ENCODE measurements around the gene ITM2C. TPM values are rescaled to one million over a fixed set of nuclear protein-coding genes. Genes with fewer than 3 reads are reported as not detected.

ITM2C gene
- total and polyA plus RNA-seq, 9 of the 15 experiments (the other 6 are each of a cell fraction or from before 2014, with no cell fraction given) = 0.49 to 58.8 (median 21.5) TPM

DNA sequence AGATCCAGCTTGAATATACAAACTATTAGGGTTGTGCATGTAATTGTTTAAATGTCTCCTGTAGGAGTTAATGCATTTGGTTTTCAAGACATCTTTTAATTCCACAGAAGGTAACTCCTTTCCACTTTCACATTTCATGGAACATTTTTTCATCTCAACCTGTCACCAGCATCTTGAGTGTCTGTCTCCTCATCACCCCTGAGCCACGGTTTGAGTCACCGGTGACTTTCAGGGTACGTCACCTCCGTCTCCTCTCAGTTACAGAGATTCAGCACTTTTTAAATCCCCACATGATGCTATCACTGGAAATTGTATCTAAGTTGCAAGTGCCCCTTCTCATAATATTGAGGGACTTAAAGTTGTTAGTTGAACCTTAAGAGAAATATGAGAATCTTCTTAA lies 35.0 kb downstream of the ITM2C start:
- POLR2A ChIA-PET = no interaction called here
- no peak overlapping the region for H3K4me2 ChIP-seq (ENCODE audit: insufficient read depth, low read length)
- no peaks in the 10 kb centered on the region for H4K20me1 ChIP-seq (replicated peaks; ENCODE audit: control insufficient read depth, insufficient read depth, low read length)
- no peak overlapping the region for H2AFZ ChIP-seq (ENCODE audit: low read depth, low read length)
- no peaks in the 10 kb centered on the region for H3K9me3 ChIP-seq (replicated peaks; ENCODE audit: control insufficient read depth, insufficient read depth, low read depth, low read length)
- no peak for DNase-seq (ENCODE audit: extremely low read depth in 1 of 4, low spot score in 3 of 4)
- no peak for FAIRE-seq
- peaks cover 6 to 27% of the 10 kb centered on the region in 2 experiments; a peak in 4 of 5 replicates for H3K27me3 ChIP-seq (ENCODE audit: control insufficient read depth in 2 of 2, insufficient read depth in 2 of 2, low read length in 2 of 2)
- no peak overlapping the region for H3K4me3 ChIP-seq
- in situ Hi-C loops (cut with MboI) = no loop called here
- no peaks in the 10 kb centered on the region for H3K36me3 ChIP-seq (ENCODE audit: control insufficient read depth, insufficient read depth, low read length)
- BruUV-seq (replicated peaks) = no TSS peak
- H3K4me1 ChIP-seq (replicated peaks in 1 of 2; ENCODE audit: control insufficient read depth in 2 of 2, insufficient read depth in 2 of 2, low read length in 2 of 2) = no peaks in the 10 kb centered on the region; a peak in 2 of 5 replicates
- intact Hi-C loops (cut with micrococcal nuclease) = loop anchor here (10.0 kb wide), 1 partner anchor 155 kb away; the partner anchor contains the start of gene PSMD1
- no peak overlapping the region for H3K9ac ChIP-seq (ENCODE audit: insufficient read depth in 1 of 2, low read depth in 2 of 2, low read length in 2 of 2)
- 0% methylated on average over 4 of the region's 4 CpGs for WGBS (ENCODE audit: insufficient coverage, low coverage, missing lambda C conversion rate)
- no peaks in the 10 kb centered on the region for H3K79me2 ChIP-seq (ENCODE audit: control insufficient read depth, insufficient read depth, low read length)
- CTCF ChIA-PET (ENCODE audit: low intra/inter-chr PET ratio) = no interaction called here
- H3K27ac ChIP-seq (ENCODE audit: extremely low read depth, low read depth, low read length) = no peak overlapping the region
- H3K9me1 ChIP-seq (ENCODE audit: control insufficient read depth, insufficient read depth, low read length) = no peaks in the 10 kb centered on the region
- no peak for ATAC-seq
- TF ChIP-seq ZNF347 (CRISPR knock-in tag; IDR thresholded peaks at IDR 0.05; ENCODE audit: low read depth) (no peak), CBX3 (IDR thresholded peaks at IDR 0.05; ENCODE audit: borderline replicate concordance in 1 of 2, low read length in 2 of 2) (no peak), CHAMP1 (IDR thresholded peaks at IDR 0.05) (no peak), NFATC3 (IDR thresholded peaks at IDR 0.05) (no peak), NFIX (CRISPR knock-in tag; IDR thresholded peaks at IDR 0.05; ENCODE audit: low read depth) (no peak), HEY1 (CRISPR knock-in tag; IDR thresholded peaks at IDR 0.05; ENCODE audit: borderline replicate concordance) (no peak), CREM (IDR thresholded peaks at IDR 0.05; ENCODE audit: low read depth) (no peak), U2AF1 (optimal IDR thresholded peaks at IDR 0.05; ENCODE audit: low read depth, low read length) (no peak), ELK3 (CRISPR knock-in tag; IDR thresholded peaks at IDR 0.05) (no peak), ZNF511 (CRISPR knock-in tag; IDR thresholded peaks at IDR 0.05) (no peak), NCOA6 (IDR thresholded peaks at IDR 0.05) (no peak), TBP (optimal IDR thresholded peaks at IDR 0.05; ENCODE audit: low read depth, low read length) (no peak), SRSF3 (IDR thresholded peaks at IDR 0.05; ENCODE audit: insufficient read depth, low read length) (no peak), NFE2L1 (tag; IDR thresholded peaks at IDR 0.05; ENCODE audit: borderline replicate concordance, low read depth) (no peak)
- TF ChIP-seq, protein P1, sequence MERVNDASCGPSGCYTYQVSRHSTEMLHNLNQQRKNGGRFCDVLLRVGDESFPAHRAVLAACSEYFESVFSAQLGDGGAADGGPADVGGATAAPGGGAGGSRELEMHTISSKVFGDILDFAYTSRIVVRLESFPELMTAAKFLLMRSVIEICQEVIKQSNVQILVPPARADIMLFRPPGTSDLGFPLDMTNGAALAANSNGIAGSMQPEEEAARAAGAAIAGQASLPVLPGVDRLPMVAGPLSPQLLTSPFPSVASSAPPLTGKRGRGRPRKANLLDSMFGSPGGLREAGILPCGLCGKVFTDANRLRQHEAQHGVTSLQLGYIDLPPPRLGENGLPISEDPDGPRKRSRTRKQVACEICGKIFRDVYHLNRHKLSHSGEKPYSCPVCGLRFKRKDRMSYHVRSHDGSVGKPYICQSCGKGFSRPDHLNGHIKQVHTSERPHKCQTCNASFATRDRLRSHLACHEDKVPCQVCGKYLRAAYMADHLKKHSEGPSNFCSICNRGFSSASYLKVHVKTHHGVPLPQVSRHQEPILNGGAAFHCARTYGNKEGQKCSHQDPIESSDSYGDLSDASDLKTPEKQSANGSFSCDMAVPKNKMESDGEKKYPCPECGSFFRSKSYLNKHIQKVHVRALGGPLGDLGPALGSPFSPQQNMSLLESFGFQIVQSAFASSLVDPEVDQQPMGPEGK (CRISPR knock-in tag; IDR thresholded peaks at IDR 0.05; ENCODE audit: borderline replicate concordance) = no peak
